ENCODE measurements around the gene GRM8.

GRCh38 chr7:126485791-126486190, 767.0 kb downstream of the GRM8 start:
- TF ChIP-seq CTCF (conservative IDR thresholded peaks at IDR 0.05; ENCODE audit: low read length) = no peak
- TF ChIP-seq EZH2phosphoT487 (IDR thresholded peaks at IDR 0.05; ENCODE audit: borderline replicate concordance, low read depth, low read length) = no peak
